Measurements from ENCODE around the gene CLASP1. TPM values are rescaled to one million over a fixed set of nuclear protein-coding genes. Genes with fewer than 3 reads are reported as not detected.

The CLASP1 gene
- total RNA-seq, 1 donor from 2014 or later, result 163 TPM

DNA sequence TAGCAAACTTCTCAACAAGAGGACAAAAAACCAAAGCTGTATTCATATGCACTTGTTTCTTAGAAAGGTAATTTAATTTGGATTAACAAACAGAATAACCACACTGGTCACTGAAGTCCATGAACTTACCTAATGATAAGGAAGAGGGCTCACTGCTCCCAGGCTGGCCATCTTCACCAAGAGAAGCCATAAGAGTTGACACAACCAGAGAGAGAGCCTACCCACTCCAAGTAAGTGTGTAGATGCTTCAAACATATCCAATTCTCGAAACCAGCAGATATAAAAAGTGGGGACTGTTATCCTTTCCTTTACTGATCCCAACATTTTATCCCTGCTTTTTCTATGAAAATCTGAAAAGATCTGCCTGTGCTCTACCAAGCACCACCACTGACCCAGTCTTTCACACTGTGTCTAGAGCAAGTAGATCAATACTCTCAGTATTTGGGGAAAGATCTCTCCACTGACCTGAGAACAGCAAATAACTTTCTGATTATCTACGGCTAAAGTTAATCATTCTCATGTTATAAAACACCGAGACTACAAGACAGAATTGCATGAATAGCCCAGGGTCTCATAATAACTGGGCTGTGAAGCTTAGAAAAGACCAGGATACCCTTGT is 230.1 kb downstream of the CLASP1 start:
- Mint-ChIP-seq H3K27ac (ENCODE audit: unreplicated experiment) (no peak overlapping the region), H3K36me3 (ENCODE audit: unreplicated experiment) (no peaks in the 10 kb centered on the region), H3K4me1 (ENCODE audit: low read depth, unreplicated experiment) (no peaks in the 10 kb centered on the region), H3K27me3 (ENCODE audit: unreplicated experiment) (no peaks in the 10 kb centered on the region), H3K9me3 (ENCODE audit: unreplicated experiment) (no peaks in the 10 kb centered on the region), H3K4me3 (ENCODE audit: unreplicated experiment) (no peak overlapping the region)
- no peak for DNase-seq
- TF ChIP-seq, protein P1, sequence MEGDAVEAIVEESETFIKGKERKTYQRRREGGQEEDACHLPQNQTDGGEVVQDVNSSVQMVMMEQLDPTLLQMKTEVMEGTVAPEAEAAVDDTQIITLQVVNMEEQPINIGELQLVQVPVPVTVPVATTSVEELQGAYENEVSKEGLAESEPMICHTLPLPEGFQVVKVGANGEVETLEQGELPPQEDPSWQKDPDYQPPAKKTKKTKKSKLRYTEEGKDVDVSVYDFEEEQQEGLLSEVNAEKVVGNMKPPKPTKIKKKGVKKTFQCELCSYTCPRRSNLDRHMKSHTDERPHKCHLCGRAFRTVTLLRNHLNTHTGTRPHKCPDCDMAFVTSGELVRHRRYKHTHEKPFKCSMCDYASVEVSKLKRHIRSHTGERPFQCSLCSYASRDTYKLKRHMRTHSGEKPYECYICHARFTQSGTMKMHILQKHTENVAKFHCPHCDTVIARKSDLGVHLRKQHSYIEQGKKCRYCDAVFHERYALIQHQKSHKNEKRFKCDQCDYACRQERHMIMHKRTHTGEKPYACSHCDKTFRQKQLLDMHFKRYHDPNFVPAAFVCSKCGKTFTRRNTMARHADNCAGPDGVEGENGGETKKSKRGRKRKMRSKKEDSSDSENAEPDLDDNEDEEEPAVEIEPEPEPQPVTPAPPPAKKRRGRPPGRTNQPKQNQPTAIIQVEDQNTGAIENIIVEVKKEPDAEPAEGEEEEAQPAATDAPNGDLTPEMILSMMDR (IDR thresholded peaks at IDR 0.05; ENCODE audit: partially characterized antibody, unreplicated experiment), result no peak

DNA sequence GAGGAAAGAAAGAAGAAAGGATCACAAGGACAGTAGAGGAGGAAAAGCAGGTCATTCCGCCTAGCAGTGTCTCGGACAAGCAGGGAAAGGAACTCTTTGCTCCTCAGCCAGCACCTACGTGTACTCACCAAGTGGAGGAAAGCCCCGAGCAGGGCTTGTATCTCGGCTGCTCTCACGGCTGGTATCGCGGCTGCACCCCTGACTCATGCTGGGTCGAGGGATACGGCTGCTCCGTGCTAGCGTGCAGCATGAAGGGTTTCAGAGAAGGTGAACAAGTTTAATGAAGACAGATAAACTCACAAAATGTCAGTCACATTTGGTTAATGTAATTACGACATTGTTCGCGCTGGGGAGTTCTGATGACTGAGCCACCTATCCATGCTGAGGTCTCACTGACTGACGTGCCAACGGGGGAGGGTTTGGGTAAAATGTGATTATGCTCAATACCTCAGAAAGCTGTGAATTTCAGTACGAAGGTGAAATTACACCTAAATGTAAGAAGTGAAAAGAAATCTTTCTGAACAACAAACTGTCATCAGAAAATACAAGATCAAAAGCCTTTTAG is 230.7 kb downstream of the CLASP1 start:
- Mint-ChIP-seq H3K27ac (ENCODE audit: unreplicated experiment) (no peak overlapping the region), H3K27me3 (ENCODE audit: unreplicated experiment) (no peaks in the 10 kb centered on the region)
- TF ChIP-seq, protein P1 (IDR thresholded peaks at IDR 0.05; ENCODE audit: partially characterized antibody, unreplicated experiment), result no peak

DNA sequence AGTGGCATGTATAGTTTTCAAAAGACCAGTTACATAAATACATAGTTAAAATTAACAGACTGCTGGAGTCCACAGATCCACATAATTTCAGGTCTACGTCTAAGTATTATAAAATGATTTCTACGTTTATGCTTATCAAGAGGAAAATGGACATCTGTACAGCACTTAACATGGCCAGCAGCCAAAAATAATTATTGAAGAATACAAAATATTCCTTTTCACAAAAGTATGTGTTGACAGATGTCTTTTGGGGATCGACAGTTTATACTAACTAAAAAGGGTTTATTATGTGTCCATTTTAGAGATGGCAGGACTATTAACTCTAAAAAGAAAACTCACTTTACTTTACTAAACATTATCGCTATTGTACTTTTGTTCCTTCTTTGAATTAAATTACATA is 231.4 kb downstream of the CLASP1 start:
- Mint-ChIP-seq H3K9me3 (ENCODE audit: unreplicated experiment) (no peaks in the 10 kb centered on the region), H3K27me3 (ENCODE audit: unreplicated experiment) (no peaks in the 10 kb centered on the region), H3K36me3 (ENCODE audit: unreplicated experiment) (no peaks in the 10 kb centered on the region), H3K4me3 (ENCODE audit: unreplicated experiment) (no peak overlapping the region), H3K27ac (ENCODE audit: unreplicated experiment) (no peak overlapping the region), H3K4me1 (ENCODE audit: low read depth, unreplicated experiment) (no peaks in the 10 kb centered on the region)
- DNase-seq, result no peak
- TF ChIP-seq, protein P1 (IDR thresholded peaks at IDR 0.05; ENCODE audit: partially characterized antibody, unreplicated experiment), result no peak

More for the DNA sequence above, 230.7 kb downstream of the CLASP1 start:
- Mint-ChIP-seq H3K4me1 (ENCODE audit: low read depth, unreplicated experiment) (no peaks in the 10 kb centered on the region), H3K9me3 (ENCODE audit: unreplicated experiment) (no peaks in the 10 kb centered on the region), H3K4me3 (ENCODE audit: unreplicated experiment) (no peak overlapping the region), H3K36me3 (ENCODE audit: unreplicated experiment) (no peaks in the 10 kb centered on the region)
- DNase-seq, result no peak

DNA sequence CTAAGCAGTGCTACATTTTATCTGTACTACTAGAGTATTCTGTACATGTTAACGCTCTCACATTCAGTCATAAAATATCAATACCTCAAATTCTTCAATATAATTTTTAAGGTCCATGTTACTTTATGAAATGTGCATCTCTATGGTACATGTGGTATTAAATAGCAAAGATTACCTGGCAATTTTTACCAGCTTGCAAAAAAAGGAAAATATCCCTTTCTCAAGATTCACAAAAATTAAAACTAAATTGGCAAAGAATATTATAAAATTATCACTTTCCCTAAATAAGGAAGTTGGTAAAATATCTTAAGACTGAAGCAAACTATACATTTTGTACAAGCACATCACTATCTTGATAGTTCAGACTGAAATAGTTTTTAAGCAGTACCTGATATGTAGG is 233.5 kb downstream of the CLASP1 start:
- no peak for DNase-seq
- TF ChIP-seq, protein P1 (IDR thresholded peaks at IDR 0.05; ENCODE audit: partially characterized antibody, unreplicated experiment), result no peak
- Mint-ChIP-seq H3K9me3 (ENCODE audit: unreplicated experiment) (no peaks in the 10 kb centered on the region), H3K36me3 (ENCODE audit: unreplicated experiment) (no peaks in the 10 kb centered on the region), H3K4me1 (ENCODE audit: low read depth, unreplicated experiment) (no peaks in the 10 kb centered on the region), H3K4me3 (ENCODE audit: unreplicated experiment) (no peak overlapping the region), H3K27ac (ENCODE audit: unreplicated experiment) (no peak overlapping the region), H3K27me3 (ENCODE audit: unreplicated experiment) (no peaks in the 10 kb centered on the region)

DNA sequence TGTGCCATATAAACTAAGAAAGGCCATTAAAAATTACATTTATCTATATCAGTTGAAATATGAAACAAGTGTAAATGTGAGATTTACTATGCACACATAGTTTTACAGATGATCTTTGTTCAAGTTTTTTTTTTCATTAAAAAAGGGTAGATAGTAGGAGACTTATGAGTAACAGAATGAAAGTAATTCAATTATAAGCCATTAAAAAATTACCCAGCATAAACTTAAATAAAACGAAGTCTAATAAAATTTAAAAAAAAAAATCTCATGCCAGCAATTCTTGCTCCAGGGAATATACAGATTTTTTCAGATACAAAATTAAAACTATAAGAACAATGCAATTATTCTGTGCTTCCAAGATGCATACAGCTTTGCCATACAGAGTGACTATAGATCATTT is 236.9 kb downstream of the CLASP1 start:
- no peaks in the 10 kb centered on the region for H3K9me3 Mint-ChIP-seq (ENCODE audit: unreplicated experiment)
- no peak overlapping the region for H3K27ac Mint-ChIP-seq (ENCODE audit: unreplicated experiment)

More for the DNA sequence above, 236.9 kb downstream of the CLASP1 start:
- no peaks in the 10 kb centered on the region for H3K27me3 Mint-ChIP-seq (ENCODE audit: unreplicated experiment)
- no peaks in the 10 kb centered on the region for H3K4me1 Mint-ChIP-seq (ENCODE audit: low read depth, unreplicated experiment)
- TF ChIP-seq, protein P1 (IDR thresholded peaks at IDR 0.05; ENCODE audit: partially characterized antibody, unreplicated experiment), result no peak
- no peaks in the 10 kb centered on the region for H3K36me3 Mint-ChIP-seq (ENCODE audit: unreplicated experiment)
- no peak for DNase-seq
- H3K4me3 Mint-ChIP-seq (ENCODE audit: unreplicated experiment), result no peak overlapping the region

Data from glutamatergic neuron (in vitro differentiated cells).